ENCODE data around the gene NDUFA6. TPM values are rescaled to one million over a fixed set of nuclear protein-coding genes. Genes with fewer than 3 reads are reported as not detected.

The NDUFA6 gene
- total and polyA plus RNA-seq, 2 of the 13 experiments (the other 11 are each of a cell fraction or from before 2014, with no cell fraction given): 68.5 to 87.8 TPM

GRCh38 chr22:42079319-42080251 lies 11.0 kb downstream of the NDUFA6 start, which contains the start of gene SMDT1 (continued):
- TF ChIP-seq ARID5B (CRISPR knock-in tag; IDR thresholded peaks at IDR 0.05) (peak; percentile 53; the same call in 1 of the 2 replicates), CBX1 (IDR thresholded peaks at IDR 0.05; ENCODE audit: low read depth) (no peak), ELF4 (CRISPR knock-in tag; IDR thresholded peaks at IDR 0.05; ENCODE audit: borderline replicate concordance) (no peak), ZNF704 (CRISPR knock-in tag; IDR thresholded peaks at IDR 0.05; ENCODE audit: borderline replicate concordance) (peak; percentile 68; the same call in 1 of the 2 replicates), TERF1 (CRISPR knock-in tag; IDR thresholded peaks at IDR 0.05) (no peak), MAF1 (CRISPR knock-in tag; IDR thresholded peaks at IDR 0.05; ENCODE audit: borderline replicate concordance) (peak; percentile 45; the same call in 1 of the 2 replicates), NCOA2 (CRISPR knock-in tag; IDR thresholded peaks at IDR 0.05) (no peak; the same call in 1 of the 2 replicates), ZNF224 (CRISPR knock-in tag; IDR thresholded peaks at IDR 0.05) (no peak), MLLT10 (CRISPR knock-in tag; IDR thresholded peaks at IDR 0.05) (no peak), RARA (CRISPR knock-in tag; IDR thresholded peaks at IDR 0.05) (no peak), STAT5B (CRISPR knock-in tag; IDR thresholded peaks at IDR 0.05) (no peak), ZNF263 (CRISPR knock-in tag; IDR thresholded peaks at IDR 0.05) (no peak), ZFP36 (IDR thresholded peaks at IDR 0.05; ENCODE audit: borderline replicate concordance, low read depth, low read length, partially characterized antibody) (no peak), IKZF1 (IDR thresholded peaks at IDR 0.05) (no peak), ZBTB26 (CRISPR knock-in tag; IDR thresholded peaks at IDR 0.05; ENCODE audit: borderline replicate concordance) (no peak; the same call in 1 of the 2 replicates), HNRNPUL1 (IDR thresholded peaks at IDR 0.05; ENCODE audit: low read depth, low read length) (no peak), DMTF1 (CRISPR knock-in tag; IDR thresholded peaks at IDR 0.05) (no peak), SUZ12 (IDR thresholded peaks at IDR 0.05; ENCODE audit: low read depth, low read length) (no peak), HCFC1 (IDR thresholded peaks at IDR 0.05; ENCODE audit: low read depth, low read length) (no peak), IRF2 (CRISPR knock-in tag; IDR thresholded peaks at IDR 0.05) (peak; percentile 61)

All from HepG2 (cell line).